Endothelial cell of umbilical vein (primary cell): ENCODE data around the gene CTSL. TPM values are rescaled to one million over a fixed set of nuclear protein-coding genes. Genes with fewer than 3 reads are reported as not detected.

Experiments
- BruUV-seq: library from RNA; stranded (reverse); fragments of 400-500 nt; replicated peaks from 2 replicates; lab custom pipeline; 2021; lab: Mats Ljungman, UMichigan
- CTCF ChIA-PET: fragments of 300-600, 350-600 bp; sonication (Branson Sonifier 250); formaldehyde crosslinking; loops from one replicate; lab custom pipeline; 2021; ENCODE audit warnings: antibody characterized with exemption, inconsistent platforms; lab: Charles Lee
- POLR2A ChIA-PET: fragments of 300-600, 350-600 bp; sonication (Branson Sonifier 250); formaldehyde crosslinking; loops from one replicate; lab custom pipeline; 2021; ENCODE audit warnings: antibody characterized with exemption, inconsistent platforms; lab: Charles Lee
- DNase-seq: peaks from one replicate; pipeline ENCODE4 v3.0.0-alpha.2; 2011; ENCODE audit warnings: low read depth, low spot score
- FAIRE-seq: peaks from 2 replicates; lab custom pipeline; 2011; peaks lifted over from hg19 to GRCh38; lab: Jason Lieb, UNC
- H2AFZ ChIP-seq: 2 replicates; pipeline ENCODE4 v1.6.0; 2012; ENCODE audit warnings: low read depth, low read length, control low read depth, inconsistent platforms
- H3K27ac ChIP-seq: 2 replicates; pipeline ENCODE4 v1.5.1; 2011; ENCODE audit warnings: low read depth, mild to moderate bottlenecking, control low read depth, low read length, moderate library complexity; ENCODE audit not compliant: insufficient read depth
- H3K27me3 ChIP-seq, 2 experiments: 2 replicates each; pipeline versions ENCODE4 v1.6.0 to v1.6.1; 2011; ENCODE audit warnings: low read length in 2 of 2, mixed read lengths in 1 of 2; ENCODE audit not compliant: control insufficient read depth in 2 of 2, insufficient read depth in 2 of 2
- H3K36me3 ChIP-seq, 2 experiments: 2 replicates in 1 of 2; 3 replicates in 1 of 2; pipeline ENCODE4 v1.5.1; 2011; ENCODE audit warnings: low read length in 2 of 2, mild to moderate bottlenecking in 1 of 2, moderate library complexity in 1 of 2; ENCODE audit not compliant: control insufficient read depth in 2 of 2, insufficient read depth in 2 of 2; ENCODE audit errors: extremely low read depth in 1 of 2
- H3K4me1 ChIP-seq: 3 replicates; pipeline ENCODE4 v1.5.1; 2011; ENCODE audit warnings: mild to moderate bottlenecking, low read length; ENCODE audit not compliant: control insufficient read depth, insufficient read depth; ENCODE audit errors: extremely low read depth
- H3K4me2 ChIP-seq: 2 replicates; pipeline ENCODE4 v1.6.1; 2011; ENCODE audit warnings: low read length, control low read depth, mixed read lengths; ENCODE audit not compliant: insufficient read depth
- H3K4me3 ChIP-seq, 3 experiments: fragments of 200-600 bp in 1 of 3; sonication (generic), shearing (Covaris generic) in 1 of 3; replicated peaks in 1 of 3; 2 replicates each; pipeline ENCODE4 v1.5.1; 2011 to 2016; ENCODE audit warnings: control low read depth in 3 of 3, low read length in 3 of 3, mild to moderate bottlenecking in 2 of 3, inconsistent platforms in 1 of 3, low read depth in 1 of 3, moderate library complexity in 1 of 3; ENCODE audit not compliant: insufficient read depth in 1 of 3
- H3K79me2 ChIP-seq: 2 replicates; pipeline ENCODE4 v1.6.0; 2012; ENCODE audit warnings: low read length, inconsistent platforms; ENCODE audit not compliant: control insufficient read depth, insufficient read depth
- H3K9ac ChIP-seq: replicated peaks from 2 replicates; pipeline ENCODE3; 2011; ENCODE audit warnings: low read length, control low read depth; ENCODE audit not compliant: insufficient read depth; ENCODE audit errors: extremely low read depth
- H3K9me1 ChIP-seq: replicated peaks from 3 replicates; pipeline ENCODE4 v1.6.0; 2011; ENCODE audit warnings: mild to moderate bottlenecking, low read length; ENCODE audit not compliant: control insufficient read depth, insufficient read depth; ENCODE audit errors: extremely low read depth
- H3K9me3 ChIP-seq: replicated peaks from 2 replicates; pipeline ENCODE4 v1.5.1; 2012; ENCODE audit warnings: low read length, inconsistent platforms; ENCODE audit not compliant: control insufficient read depth, insufficient read depth
- H4K20me1 ChIP-seq: replicated peaks from 2 replicates; pipeline ENCODE3; 2011; ENCODE audit warnings: mild to moderate bottlenecking, low read length; ENCODE audit not compliant: control insufficient read depth, insufficient read depth; ENCODE audit errors: extremely low read depth
- EZH2 ChIP-seq: IDR thresholded peaks from 2 replicates; pipeline ENCODE4 v1.6.1; 2012; ENCODE audit warnings: borderline replicate concordance, low read depth, mild to moderate bottlenecking, moderate library complexity, low read length, inconsistent platforms; ENCODE audit not compliant: severe bottlenecking
- FOS ChIP-seq: IDR thresholded peaks from 2 replicates; pipeline ENCODE4 v1.6.1; 2011; ENCODE audit warnings: mild to moderate bottlenecking, low read length, moderate library complexity, borderline replicate concordance; ENCODE audit not compliant: insufficient read depth
- GATA2 ChIP-seq: IDR thresholded peaks from 2 replicates; pipeline ENCODE4 v1.7.0; 2011; ENCODE audit warnings: low read depth, mild to moderate bottlenecking, moderate library complexity, mixed read lengths, low read length; ENCODE audit not compliant: insufficient read length, insufficient read depth
- JUN ChIP-seq: IDR thresholded peaks from 2 replicates; pipeline ENCODE4 v1.6.1; 2011; ENCODE audit warnings: borderline replicate concordance, low read depth; ENCODE audit not compliant: insufficient read length, insufficient read depth
- MAX ChIP-seq: IDR thresholded peaks from 2 replicates; pipeline ENCODE4 v1.6.1; 2011; ENCODE audit not compliant: insufficient read depth, insufficient read length
- MYC ChIP-seq: IDR thresholded peaks from one replicate; pipeline ENCODE4 v1.6.1; 2011; ENCODE audit warnings: mild to moderate bottlenecking, low read depth, low read length
- POLR2A ChIP-seq: IDR thresholded peaks from 2 replicates; pipeline ENCODE4 v1.6.1; 2012; ENCODE audit warnings: low read depth, mild to moderate bottlenecking, control low read depth, low read length
- POLR2AphosphoS5 ChIP-seq: IDR thresholded peaks from 2 replicates; pipeline ENCODE4 v1.6.1; 2012; ENCODE audit warnings: low read depth, mild to moderate bottlenecking, control low read depth, low read length, moderate library complexity; ENCODE audit not compliant: insufficient read depth
- dilution Hi-C: fragments of 300-500 bp; cut with MboI; formaldehyde crosslinking; loops from one replicate; pipeline ENCODE4 v1.15.0; 2019; ENCODE audit warnings: low sequenced_read_pairs; ENCODE audit not compliant: extremely low pct_ligation_motif_present
- intact Hi-C: fragments of 100-400 bp; cut with micrococcal nuclease; formaldehyde crosslinking; loops from one replicate; pipeline ENCODE4 v1.10.0; 2022
- polyA plus RNA-seq, 4 experiments: library from polyadenylated mRNA; depleted of rRNA in 3 of 4; stranded (reverse) in 3 of 4; unstranded in 1 of 4; fragments of >200 nt; gene quantifications; 2 replicates each; pipeline versions ENCODE4 v1.2.1 to v1.2.3, GENCODE V29; 2011 to 2012; ENCODE audit warnings: missing spikeins in 1 of 4
- total RNA-seq: library from RNA; stranded (reverse); gene quantifications from 2 replicates; pipeline ENCODE4 v1.2.3, GENCODE V29; 2021
- TF ChIP-seq, protein P1 (sequence below), 2 donors: IDR thresholded peaks; 1 replicate in 1 of 2; 2 replicates in 1 of 2; pipeline ENCODE4 v1.5.1; 2011; ENCODE audit warnings: low read length in 2 of 2, mild to moderate bottlenecking in 2 of 2, moderate library complexity in 2 of 2, control low read depth in 1 of 2, inconsistent platforms in 1 of 2, low read depth in 1 of 2; ENCODE audit not compliant: insufficient read depth in 1 of 2; ENCODE audit errors: extremely low read depth in 1 of 2

Gene CTSL
- total and polyA plus RNA-seq, 2 donors (not counting 3 experiments of a cell fraction or from before 2014, with no cell fraction given): 98.4 to 107 TPM

DNA sequence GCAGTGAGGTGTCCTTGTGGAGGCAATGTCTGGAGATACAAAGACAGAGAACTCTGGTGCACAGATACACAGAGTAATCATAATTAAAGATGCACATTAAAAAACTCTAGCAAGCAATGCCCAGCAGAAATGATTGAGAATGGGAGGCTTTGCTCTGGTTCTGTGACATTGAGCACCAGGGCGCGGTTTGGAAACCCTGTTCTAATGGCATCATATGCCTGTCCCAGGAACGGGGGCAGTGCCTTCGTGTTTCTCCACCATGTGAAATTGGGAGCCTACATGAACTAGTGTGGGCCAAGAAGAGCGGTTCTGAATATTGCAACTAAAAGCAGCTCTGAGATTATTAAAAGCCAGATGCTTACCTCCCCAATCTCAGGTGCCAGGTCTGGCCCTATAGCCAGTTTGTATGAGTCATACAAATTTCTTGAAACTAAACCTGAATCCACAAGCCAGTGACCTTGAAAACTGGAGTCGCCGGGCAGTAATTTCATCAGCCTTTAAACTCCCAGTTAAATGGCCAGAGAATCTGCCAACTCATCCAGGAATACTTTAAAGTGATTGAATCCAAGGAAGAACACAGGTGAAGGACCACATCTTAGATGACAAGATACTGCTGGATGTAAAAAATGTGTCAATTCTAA lies 22.2 kb upstream of the CTSL start:
- ChIA-PET POLR2A (no interaction called here), CTCF (no interaction called here)
- H3K36me3 ChIP-seq: peaks cover 9 to 42% of the 10 kb centered on the region in 2 experiments
- no peak overlapping the region for H3K9ac ChIP-seq
- TF ChIP-seq MAX: no peak
- TF ChIP-seq JUN: no peak
- TF ChIP-seq EZH2: no peak
- TF ChIP-seq MYC: no peak
- no peak for TF ChIP-seq GATA2
- TF ChIP-seq POLR2AphosphoS5: no peak
- TF ChIP-seq FOS: no peak
- no peak for TF ChIP-seq POLR2A
- H4K20me1 ChIP-seq: no peaks in the 10 kb centered on the region
- H3K9me3 ChIP-seq: no peaks in the 10 kb centered on the region
- H3K4me3 ChIP-seq: no peak overlapping the region
- FAIRE-seq: no peak
- no peaks in the 10 kb centered on the region for H3K27me3 ChIP-seq
- no peak for DNase-seq
- no peaks in the 10 kb centered on the region for H3K4me1 ChIP-seq
- H3K4me2 ChIP-seq: no peak overlapping the region
- BruUV-seq: no TSS peak
- H3K27ac ChIP-seq: no peak overlapping the region
- H3K9me1 ChIP-seq: no peaks in the 10 kb centered on the region
- dilution Hi-C loops (no loop called here), intact Hi-C loops (no loop called here)
- no peaks in the 10 kb centered on the region for H3K79me2 ChIP-seq
- H2AFZ ChIP-seq: no peak overlapping the region

GRCh38 chr9:87704342-87704741 lies 21.6 kb upstream of the CTSL start:
- no peak overlapping the region for H3K4me2 ChIP-seq
- intact Hi-C loops (no loop called here), dilution Hi-C loops (no loop called here)
- ChIA-PET CTCF (no interaction called here), POLR2A (no interaction called here)
- H3K27me3 ChIP-seq: no peaks in the 10 kb centered on the region
- no peak overlapping the region for H2AFZ ChIP-seq
- H3K27ac ChIP-seq: no peak overlapping the region
- DNase-seq (no peak), FAIRE-seq (no peak)
- H3K4me3 ChIP-seq: no peak overlapping the region
- no peaks in the 10 kb centered on the region for H3K9me1 ChIP-seq
- H3K36me3 ChIP-seq: peaks cover 8 to 47% of the 10 kb centered on the region in 2 experiments
- TF ChIP-seq POLR2AphosphoS5 (no peak), JUN (no peak), EZH2 (no peak), GATA2 (no peak), MYC (no peak), POLR2A (no peak), FOS (no peak), MAX (no peak)
- TF ChIP-seq, protein P1, sequence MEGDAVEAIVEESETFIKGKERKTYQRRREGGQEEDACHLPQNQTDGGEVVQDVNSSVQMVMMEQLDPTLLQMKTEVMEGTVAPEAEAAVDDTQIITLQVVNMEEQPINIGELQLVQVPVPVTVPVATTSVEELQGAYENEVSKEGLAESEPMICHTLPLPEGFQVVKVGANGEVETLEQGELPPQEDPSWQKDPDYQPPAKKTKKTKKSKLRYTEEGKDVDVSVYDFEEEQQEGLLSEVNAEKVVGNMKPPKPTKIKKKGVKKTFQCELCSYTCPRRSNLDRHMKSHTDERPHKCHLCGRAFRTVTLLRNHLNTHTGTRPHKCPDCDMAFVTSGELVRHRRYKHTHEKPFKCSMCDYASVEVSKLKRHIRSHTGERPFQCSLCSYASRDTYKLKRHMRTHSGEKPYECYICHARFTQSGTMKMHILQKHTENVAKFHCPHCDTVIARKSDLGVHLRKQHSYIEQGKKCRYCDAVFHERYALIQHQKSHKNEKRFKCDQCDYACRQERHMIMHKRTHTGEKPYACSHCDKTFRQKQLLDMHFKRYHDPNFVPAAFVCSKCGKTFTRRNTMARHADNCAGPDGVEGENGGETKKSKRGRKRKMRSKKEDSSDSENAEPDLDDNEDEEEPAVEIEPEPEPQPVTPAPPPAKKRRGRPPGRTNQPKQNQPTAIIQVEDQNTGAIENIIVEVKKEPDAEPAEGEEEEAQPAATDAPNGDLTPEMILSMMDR (IDR thresholded peaks at IDR 0.05; ENCODE audit: extremely low read depth in 1 of 2, insufficient read depth in 1 of 2, low read depth in 1 of 2, low read length in 2 of 2): no peak
- no peaks in the 10 kb centered on the region for H3K4me1 ChIP-seq
- no peaks in the 10 kb centered on the region for H3K9me3 ChIP-seq
- no peak overlapping the region for H3K9ac ChIP-seq
- H3K79me2 ChIP-seq: no peaks in the 10 kb centered on the region
- no TSS peak for BruUV-seq
- H4K20me1 ChIP-seq: no peaks in the 10 kb centered on the region
